ENCODE results near the gene RGS3. TPM values are rescaled to one million over a fixed set of nuclear protein-coding genes. Genes with fewer than 3 reads are reported as not detected.

RGS3 gene
- total RNA-seq, 2 donors from 2014 or later = 112 to 184 TPM

DNA sequence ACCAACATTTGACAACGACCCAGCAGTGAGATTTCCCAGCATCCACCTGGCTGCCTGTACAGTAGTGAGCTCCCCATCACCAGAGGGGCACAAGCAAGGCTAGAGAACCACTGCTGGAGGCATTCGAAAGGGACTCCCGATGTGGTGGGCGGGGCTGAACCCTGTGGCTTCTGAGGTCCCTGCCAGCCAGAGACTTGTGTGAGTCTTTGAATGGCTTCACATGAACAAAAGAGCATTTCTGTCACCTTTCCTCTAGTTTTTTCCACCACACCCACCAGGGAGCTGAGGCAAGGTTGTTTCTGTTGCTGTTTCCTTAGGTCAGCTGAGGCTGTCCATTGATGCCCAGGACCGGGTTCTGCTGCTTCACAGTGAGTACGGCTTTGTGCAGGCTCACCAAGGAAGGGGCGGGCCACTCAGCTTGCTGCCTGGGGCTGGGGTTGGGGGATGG, 15.7 kb downstream of the RGS3 start:
- no peaks in the 10 kb centered on the region for H3K27me3 ChIP-seq
- H3K27ac ChIP-seq = peak overlapping the region; percentile 12 to 18
- no peak for DNase-seq (ENCODE audit: low spot score)
- H3K9me3 ChIP-seq = no peaks in the 10 kb centered on the region
- H3K4me3 ChIP-seq = no peak overlapping the region
- TF ChIP-seq, protein P1, sequence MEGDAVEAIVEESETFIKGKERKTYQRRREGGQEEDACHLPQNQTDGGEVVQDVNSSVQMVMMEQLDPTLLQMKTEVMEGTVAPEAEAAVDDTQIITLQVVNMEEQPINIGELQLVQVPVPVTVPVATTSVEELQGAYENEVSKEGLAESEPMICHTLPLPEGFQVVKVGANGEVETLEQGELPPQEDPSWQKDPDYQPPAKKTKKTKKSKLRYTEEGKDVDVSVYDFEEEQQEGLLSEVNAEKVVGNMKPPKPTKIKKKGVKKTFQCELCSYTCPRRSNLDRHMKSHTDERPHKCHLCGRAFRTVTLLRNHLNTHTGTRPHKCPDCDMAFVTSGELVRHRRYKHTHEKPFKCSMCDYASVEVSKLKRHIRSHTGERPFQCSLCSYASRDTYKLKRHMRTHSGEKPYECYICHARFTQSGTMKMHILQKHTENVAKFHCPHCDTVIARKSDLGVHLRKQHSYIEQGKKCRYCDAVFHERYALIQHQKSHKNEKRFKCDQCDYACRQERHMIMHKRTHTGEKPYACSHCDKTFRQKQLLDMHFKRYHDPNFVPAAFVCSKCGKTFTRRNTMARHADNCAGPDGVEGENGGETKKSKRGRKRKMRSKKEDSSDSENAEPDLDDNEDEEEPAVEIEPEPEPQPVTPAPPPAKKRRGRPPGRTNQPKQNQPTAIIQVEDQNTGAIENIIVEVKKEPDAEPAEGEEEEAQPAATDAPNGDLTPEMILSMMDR (IDR thresholded peaks at IDR 0.05) = no peak
- peaks cover 0 to 70% of the 10 kb centered on the region in 2 donors for H3K4me1 ChIP-seq
- H3K36me3 ChIP-seq = no peaks in the 10 kb centered on the region

DNA sequence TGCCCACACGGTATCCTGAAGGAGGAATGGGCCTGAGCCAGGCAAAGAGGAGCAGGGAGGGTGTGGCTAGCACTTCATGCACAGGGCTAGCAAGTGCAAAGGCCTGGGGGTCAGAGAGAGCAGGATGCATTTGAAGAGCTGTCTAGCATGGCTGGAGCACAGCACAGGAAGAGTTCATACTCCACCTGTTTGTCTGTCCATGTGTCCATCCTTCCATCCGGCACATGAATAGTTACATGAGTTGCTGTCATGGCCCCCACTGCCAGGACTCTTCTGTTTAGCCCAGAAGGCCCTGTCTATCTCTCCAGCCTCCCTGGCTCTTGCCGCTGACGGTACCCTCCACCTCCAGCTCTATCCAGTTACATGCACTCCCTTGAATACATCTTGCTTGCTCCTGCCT, 17.1 kb downstream of the RGS3 start:
- H3K4me1 ChIP-seq = peaks cover 0 to 72% of the 10 kb centered on the region in 2 donors
- H3K27ac ChIP-seq = no peak overlapping the region

DNA sequence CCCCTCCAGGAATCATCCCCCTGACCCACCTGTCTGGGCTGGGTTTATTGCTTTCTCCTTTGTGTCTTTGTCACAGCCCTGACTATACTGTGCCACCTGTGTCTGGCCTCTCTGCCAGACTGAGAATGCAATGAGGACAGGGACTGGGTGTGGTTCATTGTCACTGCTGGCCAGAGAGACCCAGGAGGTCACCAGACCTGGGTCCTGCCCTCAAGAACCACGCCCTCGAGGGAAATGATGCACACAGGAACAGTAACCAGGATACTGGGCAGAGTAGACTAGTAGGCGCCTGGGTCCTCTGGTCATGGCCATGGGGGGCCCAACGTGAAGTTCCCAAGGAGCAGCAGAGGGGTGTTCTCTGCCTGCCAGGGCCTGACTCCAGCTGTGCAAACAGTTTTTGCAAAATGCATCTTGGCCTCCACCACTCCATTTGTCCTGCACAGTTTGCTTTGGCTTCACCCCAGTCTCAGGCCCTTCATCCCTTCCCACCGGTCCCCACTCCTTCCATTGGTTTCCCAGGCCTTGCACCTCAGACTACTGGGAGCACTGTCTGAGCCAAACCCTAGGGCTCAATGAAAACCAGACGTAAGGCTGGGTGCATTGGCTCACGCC, 17.8 kb downstream of the RGS3 start:
- Histone ChIP-seq H3K9me3 (no peaks in the 10 kb centered on the region), H3K27ac (no peak overlapping the region), H3K4me3 (no peak overlapping the region), H3K4me1 (peaks cover 0 to 76% of the 10 kb centered on the region in 2 donors), H3K27me3 (no peaks in the 10 kb centered on the region), H3K36me3 (peaks cover 5% of the 10 kb centered on the region)
- TF ChIP-seq, protein P1 (IDR thresholded peaks at IDR 0.05) = no peak
- DNase-seq (ENCODE audit: low spot score) = no peak

More for the DNA sequence above, 17.1 kb downstream of the RGS3 start:
- no peak overlapping the region for H3K4me3 ChIP-seq
- no peaks in the 10 kb centered on the region for H3K9me3 ChIP-seq
- H3K27me3 ChIP-seq = no peaks in the 10 kb centered on the region
- DNase-seq (ENCODE audit: low spot score) = no peak
- H3K36me3 ChIP-seq = no peaks in the 10 kb centered on the region
- TF ChIP-seq, protein P1 (IDR thresholded peaks at IDR 0.05) = no peak

DNA sequence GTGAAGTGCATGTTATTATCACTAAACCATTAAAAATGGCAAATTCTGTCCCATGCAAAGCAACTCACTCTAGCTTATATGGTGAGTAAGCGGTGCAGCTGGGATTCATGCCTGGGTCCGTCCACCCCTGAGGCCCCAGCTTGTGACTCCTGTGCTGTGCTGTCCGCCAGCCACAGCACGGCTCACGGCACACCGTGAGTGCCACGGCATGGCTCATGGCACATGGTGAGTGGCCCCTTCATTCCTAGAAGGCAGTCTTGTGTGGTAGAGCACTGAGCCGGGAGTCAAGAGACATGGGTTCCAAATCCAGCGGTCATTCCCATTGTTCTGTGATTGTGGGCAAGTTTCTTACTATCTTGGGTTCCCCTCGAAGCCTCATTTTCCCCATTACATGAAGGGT, 18.8 kb downstream of the RGS3 start:
- no peak overlapping the region for H3K4me3 ChIP-seq
- peak overlapping the region in 1 of 2 donors; percentile 86 for H3K27ac ChIP-seq
- H3K4me1 ChIP-seq = peaks cover 0 to 66% of the 10 kb centered on the region in 2 donors
- no peaks in the 10 kb centered on the region for H3K27me3 ChIP-seq
- DNase-seq (ENCODE audit: low spot score) = no peak
- no peaks in the 10 kb centered on the region for H3K9me3 ChIP-seq
- peaks cover 11% of the 10 kb centered on the region for H3K36me3 ChIP-seq
- TF ChIP-seq, protein P1 (IDR thresholded peaks at IDR 0.05) = no peak

DNA sequence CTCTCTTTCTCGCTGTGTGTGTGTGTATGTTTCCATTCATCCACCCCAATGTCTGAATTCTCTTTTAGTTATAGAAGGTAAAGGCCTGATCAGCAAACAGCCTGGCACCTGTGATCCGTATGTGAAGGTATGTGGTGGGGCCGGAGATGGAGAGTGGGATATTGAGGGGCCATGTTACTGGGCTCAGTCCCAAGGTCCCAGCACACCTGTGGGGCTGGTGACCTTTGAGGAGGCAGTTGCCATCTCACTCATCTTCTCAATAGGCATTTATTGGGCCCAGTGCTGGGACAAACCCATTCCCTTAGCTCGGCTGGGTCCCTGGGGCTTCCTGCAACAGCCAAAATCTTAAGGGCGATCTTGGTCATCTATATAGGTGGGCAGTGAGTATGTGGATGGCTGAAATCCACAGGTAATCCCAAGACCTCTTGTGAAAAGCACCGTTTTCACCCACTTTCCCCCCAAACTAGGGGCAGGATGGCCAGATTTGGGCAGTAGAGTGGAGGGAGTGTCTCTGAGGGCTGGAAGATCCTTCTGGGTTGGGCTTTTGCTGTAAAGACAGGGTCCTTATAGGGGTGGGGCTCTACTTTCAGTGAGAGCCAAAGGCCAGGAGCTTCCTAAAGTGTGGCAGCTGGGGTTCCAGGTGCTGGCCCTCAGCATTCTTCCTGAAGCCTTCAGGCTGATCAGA, 19.6 kb downstream of the RGS3 start:
- Histone ChIP-seq H3K36me3 (peaks cover 11% of the 10 kb centered on the region), H3K4me3 (no peak overlapping the region), H3K4me1 (peaks cover 0 to 60% of the 10 kb centered on the region in 2 donors), H3K27me3 (no peaks in the 10 kb centered on the region), H3K9me3 (no peaks in the 10 kb centered on the region), H3K27ac (peak overlapping the region; percentile 74 to 86)
- no peak for DNase-seq (ENCODE audit: low spot score)
- TF ChIP-seq, protein P1 (IDR thresholded peaks at IDR 0.05) = no peak
